ENCODE results near the gene GNB5.

- TF ChIP-seq EZH2 (IDR thresholded peaks at IDR 0.05) (no peak), POLR2AphosphoS5 (IDR thresholded peaks at IDR 0.05; ENCODE audit: borderline replicate concordance, low read depth, low read length) (no peak), FOXP2 (optimal IDR thresholded peaks at IDR 0.05; ENCODE audit: control extremely low read depth, extremely low read length, insufficient read depth) (no peak)
Observed at GRCh38 chr15:52217186-52217585, 26.0 kb upstream of the GNB5 start.
